Breast epithelium (tissue), 4 donors: Measurements from ENCODE around the gene OTOS. TPM values are rescaled to one million over a fixed set of nuclear protein-coding genes. Genes with fewer than 3 reads are reported as not detected.

Experiments
- DNase-seq, 2 donors: peaks; one replicate each; pipeline ENCODE4 v3.0.0-alpha.2; 2019; ENCODE audit warnings: low spot score in 2 of 2
- H3K27ac ChIP-seq, 2 donors: fragments of 200-600 bp; sonication (generic) in 1 of 2; one replicate each; pipeline ENCODE4 v1.5.1; 2016 to 2019; ENCODE audit warnings: mild to moderate bottlenecking in 1 of 2
- H3K27me3 ChIP-seq, 2 donors: fragments of 200-600 bp; sonication (generic) in 1 of 2; one replicate each; pipeline versions ENCODE4 v1.5.1 to v1.6.0; 2017 to 2019; ENCODE audit warnings: control low read depth in 1 of 2, mild to moderate bottlenecking in 1 of 2
- H3K36me3 ChIP-seq: fragments of 200-600 bp; one replicate; pipeline ENCODE4 v1.5.1; 2019
- H3K4me1 ChIP-seq, 2 donors: fragments of 200-600 bp; sonication (generic); one replicate each; pipeline ENCODE4 v1.5.1; 2016 to 2019; ENCODE audit warnings: control low read depth in 1 of 2
- H3K4me3 ChIP-seq, 3 donors: fragments of 200-600 bp; sonication (generic); 1 replicate in 2 of 3; 2 replicates in 1 of 3; pipeline ENCODE4 v1.5.1; 2016 to 2019; ENCODE audit warnings: mild to moderate bottlenecking in 3 of 3, moderate library complexity in 2 of 3
- H3K9me3 ChIP-seq, 2 donors: fragments of 200-600 bp; sonication (generic) in 1 of 2; one replicate each; pipeline ENCODE4 v1.5.1; 2016 to 2019; ENCODE audit warnings: control low read depth in 1 of 2
- POLR2A ChIP-seq: fragments of 450-650 bp; IDR thresholded peaks from one replicate; pipeline ENCODE4 v1.6.1; 2016; ENCODE audit warnings: antibody characterized with exemption, mild to moderate bottlenecking, moderate library complexity
- POLR2AphosphoS5 ChIP-seq, 3 donors: sonication (generic); formaldehyde crosslinking; IDR thresholded peaks; one replicate each; pipeline ENCODE4 v1.6.1; 2017; ENCODE audit warnings: antibody characterized with exemption in 3 of 3
- intact Hi-C: fragments of 100-400 bp; cut with DNase I; formaldehyde crosslinking; loops from one replicate; pipeline ENCODE4 v1.15.1; 2023; ENCODE audit warnings: low total_unique reads
- total RNA-seq, 3 donors: library from RNA; depleted of rRNA; stranded (reverse); fragments of >200 nt; gene quantifications; one replicate each; pipeline ENCODE4 v1.1.0, GENCODE V29; 2016
- TF ChIP-seq, protein P1 (sequence below), 3 donors: fragments of 450-650 bp; IDR thresholded peaks; one replicate each; pipeline ENCODE4 v1.5.1; 2016 to 2017; ENCODE audit warnings: antibody characterized with exemption in 3 of 3, mild to moderate bottlenecking in 3 of 3, moderate library complexity in 3 of 3

The OTOS gene
- total RNA-seq, 3 donors from 2014 or later = not detected

DNA sequence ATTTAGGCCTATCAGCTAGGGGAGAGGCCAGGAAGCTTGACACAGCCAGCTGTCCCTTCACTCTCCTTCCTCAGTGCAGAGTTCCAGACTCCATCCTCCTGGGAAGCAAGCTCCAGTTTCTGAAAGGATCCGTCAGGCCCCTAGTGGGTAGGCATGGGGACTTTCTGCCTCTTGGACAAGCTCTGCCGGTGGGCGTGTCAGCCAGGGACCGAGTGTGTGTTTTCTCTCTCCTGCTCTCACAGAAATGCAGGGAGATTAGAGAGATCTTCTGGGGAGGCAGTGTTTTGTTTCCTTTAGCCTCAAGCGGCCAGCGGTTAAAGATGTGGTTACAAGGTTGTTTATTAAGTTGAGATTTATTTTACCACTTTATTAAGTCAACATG lies 29.9 kb upstream of the OTOS start:
- no peak for DNase-seq
- TF ChIP-seq POLR2A (no peak), POLR2AphosphoS5 (IDR thresholded peaks at IDR 0.05) (no peak)
- TF ChIP-seq, protein P1, sequence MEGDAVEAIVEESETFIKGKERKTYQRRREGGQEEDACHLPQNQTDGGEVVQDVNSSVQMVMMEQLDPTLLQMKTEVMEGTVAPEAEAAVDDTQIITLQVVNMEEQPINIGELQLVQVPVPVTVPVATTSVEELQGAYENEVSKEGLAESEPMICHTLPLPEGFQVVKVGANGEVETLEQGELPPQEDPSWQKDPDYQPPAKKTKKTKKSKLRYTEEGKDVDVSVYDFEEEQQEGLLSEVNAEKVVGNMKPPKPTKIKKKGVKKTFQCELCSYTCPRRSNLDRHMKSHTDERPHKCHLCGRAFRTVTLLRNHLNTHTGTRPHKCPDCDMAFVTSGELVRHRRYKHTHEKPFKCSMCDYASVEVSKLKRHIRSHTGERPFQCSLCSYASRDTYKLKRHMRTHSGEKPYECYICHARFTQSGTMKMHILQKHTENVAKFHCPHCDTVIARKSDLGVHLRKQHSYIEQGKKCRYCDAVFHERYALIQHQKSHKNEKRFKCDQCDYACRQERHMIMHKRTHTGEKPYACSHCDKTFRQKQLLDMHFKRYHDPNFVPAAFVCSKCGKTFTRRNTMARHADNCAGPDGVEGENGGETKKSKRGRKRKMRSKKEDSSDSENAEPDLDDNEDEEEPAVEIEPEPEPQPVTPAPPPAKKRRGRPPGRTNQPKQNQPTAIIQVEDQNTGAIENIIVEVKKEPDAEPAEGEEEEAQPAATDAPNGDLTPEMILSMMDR (IDR thresholded peaks at IDR 0.05) = no peak
- Histone ChIP-seq H3K36me3 (no peaks in the 10 kb centered on the region), H3K4me1 (no peaks in the 10 kb centered on the region), H3K4me3 (no peak overlapping the region), H3K27me3 (peaks cover 0 to 2% of the 10 kb centered on the region in 2 donors), H3K9me3 (no peaks in the 10 kb centered on the region), H3K27ac (no peak overlapping the region)
- intact Hi-C loops = loop anchor here (10.0 kb wide), 1 partner anchor 386 kb away; no protein-coding TSS in a partner anchor

DNA sequence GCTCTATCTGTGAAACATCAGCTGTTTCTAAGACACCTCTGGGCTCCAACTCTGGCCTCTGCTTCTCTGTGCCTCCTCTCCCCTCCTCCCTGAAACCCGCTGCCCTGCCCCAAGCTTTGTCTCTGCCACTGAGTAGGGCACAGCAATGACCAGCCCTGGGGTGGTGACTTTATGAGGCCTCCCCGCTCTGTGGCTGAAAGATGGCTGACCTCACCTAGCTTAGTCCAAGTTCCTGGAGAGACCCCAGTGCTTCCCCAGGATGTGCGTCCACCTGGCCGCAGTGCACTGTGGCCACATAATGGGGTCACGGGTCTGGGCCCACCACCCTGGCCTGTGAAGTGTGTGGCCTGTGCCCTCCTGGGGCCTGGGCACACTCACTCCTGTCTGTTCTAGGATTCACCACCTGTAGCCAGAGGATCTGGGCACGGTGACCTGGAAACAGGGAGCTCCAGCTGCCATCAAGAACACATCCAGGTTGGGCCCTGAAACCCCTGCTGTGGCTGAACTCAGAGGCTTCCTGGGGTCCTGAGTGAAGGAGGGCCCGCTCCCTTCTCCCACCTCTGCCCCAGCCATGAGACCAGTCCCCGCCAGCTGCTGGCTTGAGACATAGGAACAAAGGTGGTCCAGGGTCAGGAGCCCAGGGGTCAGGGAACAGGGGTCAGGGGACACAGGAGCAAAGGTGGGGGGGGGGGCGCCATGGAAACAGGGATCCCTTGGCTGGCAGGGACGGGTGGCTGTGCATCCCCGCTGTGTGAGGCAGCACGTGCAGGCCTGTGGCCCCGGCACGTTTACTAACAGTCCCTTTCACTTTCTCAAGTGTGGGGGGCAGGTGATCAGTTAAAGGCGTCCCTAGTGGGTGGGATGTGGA lies 29.3 kb upstream of the OTOS start:
- no peak for DNase-seq
- Histone ChIP-seq H3K27ac (no peak overlapping the region), H3K4me3 (no peak overlapping the region), H3K27me3 (peaks cover 0 to 2% of the 10 kb centered on the region in 2 donors), H3K36me3 (no peaks in the 10 kb centered on the region), H3K4me1 (no peaks in the 10 kb centered on the region), H3K9me3 (no peaks in the 10 kb centered on the region)
- intact Hi-C loops = loop anchor here (10.0 kb wide), 1 partner anchor 385 kb away; no protein-coding TSS in a partner anchor
- TF ChIP-seq, protein P1 (IDR thresholded peaks at IDR 0.05) = no peak
- no peak for TF ChIP-seq POLR2A
- TF ChIP-seq POLR2AphosphoS5 (IDR thresholded peaks at IDR 0.05) = no peak

DNA sequence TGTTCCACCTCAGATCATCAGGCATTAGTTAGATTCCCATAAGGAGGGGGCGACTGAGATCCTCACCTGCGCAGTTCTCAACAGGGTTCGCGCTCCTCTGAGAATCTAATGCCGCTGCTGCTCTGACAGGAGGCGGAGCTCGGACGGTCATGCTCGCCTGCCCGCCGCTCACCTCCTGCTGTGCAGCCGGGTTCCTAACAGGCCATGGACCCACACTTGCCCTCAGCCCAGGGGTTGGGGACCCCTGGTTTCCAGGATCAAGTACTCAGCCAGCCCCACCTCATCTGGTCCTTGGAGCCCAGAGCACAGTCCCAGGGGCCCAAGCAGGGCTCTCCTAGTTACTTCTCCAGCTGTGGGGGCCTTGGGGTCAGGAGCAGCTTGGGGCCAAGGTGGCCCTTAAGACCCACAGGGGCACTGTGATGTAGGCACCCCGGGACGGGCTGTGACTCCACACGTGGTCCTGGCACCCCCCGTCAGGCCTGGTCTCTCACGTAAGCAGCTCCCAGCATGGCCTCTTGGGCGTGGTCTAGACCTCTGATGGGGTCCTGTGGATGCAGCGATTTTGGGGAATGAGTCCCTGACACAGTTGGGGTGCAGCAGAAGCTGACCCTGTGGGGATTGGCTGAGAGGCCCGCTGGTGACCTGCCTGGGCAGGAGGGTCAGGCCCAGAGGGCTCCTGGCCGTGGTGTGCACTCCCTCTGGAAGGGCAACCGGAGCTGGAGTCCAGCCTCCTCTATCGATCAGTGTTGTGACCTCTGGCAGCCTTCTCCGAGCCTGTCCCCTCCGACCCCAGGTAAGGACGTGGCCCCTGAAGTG lies 28.3 kb upstream of the OTOS start:
- intact Hi-C loops = no loop called here
- DNase-seq = no peak
- no peak overlapping the region for H3K27ac ChIP-seq
- no peaks in the 10 kb centered on the region for H3K9me3 ChIP-seq
- no peaks in the 10 kb centered on the region for H3K36me3 ChIP-seq
- no peaks in the 10 kb centered on the region for H3K4me1 ChIP-seq
- TF ChIP-seq, protein P1 (IDR thresholded peaks at IDR 0.05) = no peak
- TF ChIP-seq POLR2A (no peak), POLR2AphosphoS5 (IDR thresholded peaks at IDR 0.05) (no peak)
- H3K27me3 ChIP-seq = peaks cover 0 to 2% of the 10 kb centered on the region in 2 donors
- H3K4me3 ChIP-seq = no peak overlapping the region

DNA sequence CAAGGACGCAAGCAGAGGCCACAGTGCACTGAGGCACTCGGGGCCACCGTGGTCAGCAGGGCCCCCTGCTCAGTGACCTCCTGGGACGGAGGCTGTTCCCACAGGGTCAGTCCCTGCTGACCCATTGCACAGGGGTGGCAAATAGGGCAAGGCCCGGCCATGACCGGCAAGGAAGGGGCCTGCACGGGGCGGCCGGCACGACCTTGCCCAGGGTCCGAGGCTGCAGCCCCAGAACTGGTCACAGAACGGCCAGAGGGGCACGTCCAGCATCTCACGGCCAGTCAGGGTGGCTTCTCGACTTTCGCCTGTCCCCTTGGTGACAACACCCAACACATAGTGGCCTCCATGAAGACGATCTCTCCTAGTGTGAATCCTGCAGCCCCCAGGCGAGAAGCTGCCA lies 27.6 kb upstream of the OTOS start:
- Histone ChIP-seq H3K27me3 (peaks cover 0 to 2% of the 10 kb centered on the region in 2 donors), H3K36me3 (no peaks in the 10 kb centered on the region), H3K4me3 (no peak overlapping the region), H3K27ac (no peak overlapping the region), H3K4me1 (no peaks in the 10 kb centered on the region), H3K9me3 (no peaks in the 10 kb centered on the region)
- intact Hi-C loops = no loop called here
- no peak for DNase-seq
- TF ChIP-seq, protein P1 (IDR thresholded peaks at IDR 0.05) = no peak
- no peak for TF ChIP-seq POLR2A
- no peak for TF ChIP-seq POLR2AphosphoS5 (IDR thresholded peaks at IDR 0.05)

DNA sequence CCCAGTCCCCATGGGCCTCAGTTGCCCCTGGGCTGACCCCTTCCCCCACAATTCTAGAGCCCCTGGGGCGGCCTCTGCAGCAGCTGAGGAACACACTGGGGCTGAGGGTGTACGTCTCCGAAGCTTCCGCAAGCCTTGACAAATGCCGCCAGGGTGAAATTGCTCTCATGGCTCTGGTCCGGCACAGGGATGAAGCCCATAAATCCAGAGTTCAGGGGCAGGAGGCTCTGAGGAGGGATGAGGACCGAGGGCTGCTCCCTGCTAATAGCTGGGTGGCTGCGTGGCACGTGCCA lies 27.1 kb upstream of the OTOS start:
- intact Hi-C loops = no loop called here
- Histone ChIP-seq H3K27me3 (peaks cover 0 to 2% of the 10 kb centered on the region in 2 donors), H3K9me3 (no peaks in the 10 kb centered on the region), H3K36me3 (no peaks in the 10 kb centered on the region), H3K4me1 (no peaks in the 10 kb centered on the region), H3K4me3 (no peak overlapping the region), H3K27ac (no peak overlapping the region)
- DNase-seq = no peak
- TF ChIP-seq POLR2AphosphoS5 (IDR thresholded peaks at IDR 0.05) (no peak), POLR2A (no peak)
- TF ChIP-seq, protein P1 (IDR thresholded peaks at IDR 0.05) = no peak
